ENCODE data around the gene GPC3. TPM values are rescaled to one million over a fixed set of nuclear protein-coding genes. Genes with fewer than 3 reads are reported as not detected.
"Not testable (repeated sequence)": the region's sequence is repeated elsewhere in the genome, so short reads cannot be mapped to it uniquely, and the experiment has no call there.

Gene GPC3
- total and polyA plus RNA-seq, 4 donors: 8.3 to 270 (median 52.4) TPM

DNA sequence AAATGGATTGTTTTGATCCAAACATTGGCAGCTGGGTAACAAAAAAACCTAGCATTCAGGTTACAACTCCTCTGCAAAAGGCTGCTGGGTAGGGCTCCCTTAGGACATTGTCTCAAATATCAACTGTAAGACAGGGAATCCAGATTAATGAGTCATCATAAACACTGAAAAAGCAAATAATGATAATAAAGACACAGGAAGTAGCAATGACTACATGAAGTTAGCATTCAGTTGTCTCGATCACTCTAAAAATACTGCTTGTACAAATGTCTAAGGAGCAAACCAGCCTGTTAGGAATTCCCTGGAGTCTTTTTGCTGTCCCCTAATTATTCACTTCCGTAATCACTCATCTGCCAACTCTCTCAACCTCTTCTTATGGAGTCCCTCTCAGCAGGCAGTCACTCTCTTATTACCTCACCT lies 259.2 kb downstream of the GPC3 start:
- H3K9ac ChIP-seq (ENCODE audit: insufficient read depth in 1 of 2, low read length in 2 of 2): no peak overlapping the region
- ATAC-seq (ENCODE audit: insufficient read depth, low FRiP score): peak; percentile 25
- WGBS, 2 donors: 53 to 66% methylated on average over 2 of the region's 2 CpGs

DNA sequence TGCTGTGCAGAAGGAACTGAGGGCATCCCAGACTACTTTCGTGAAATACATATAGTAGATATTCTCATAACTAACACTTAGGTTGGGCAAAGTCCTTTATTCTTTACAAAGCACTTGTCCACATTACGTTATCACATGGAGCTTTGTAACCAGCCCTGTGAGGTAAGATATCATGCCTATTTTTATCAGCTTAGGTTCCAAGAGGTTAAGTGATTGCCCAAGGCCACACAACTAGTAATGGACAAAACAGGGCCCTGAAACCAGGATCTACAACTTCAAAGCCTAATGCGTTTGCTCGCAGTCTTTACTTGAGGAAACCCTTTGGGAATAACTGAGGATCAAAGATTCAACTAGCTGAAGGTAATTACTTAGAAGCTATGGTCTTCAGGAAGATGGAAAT lies 261.5 kb downstream of the GPC3 start:
- whole genome bisulfite sequencing, 2 donors: 79 to 92% methylated on average over 4 of the region's 4 CpGs
- no peak overlapping the region for H3K4me3 ChIP-seq
- DNase-seq: no peak
- ATAC-seq (ENCODE audit: insufficient read depth, low FRiP score): no peak
- peaks cover 0 to 25% (median 7%) of the 10 kb centered on the region in 3 donors for H3K27me3 ChIP-seq (ENCODE audit: control insufficient read depth in 3 of 3, insufficient read depth in 3 of 3, low read length in 2 of 3)
- TF ChIP-seq, protein P1, sequence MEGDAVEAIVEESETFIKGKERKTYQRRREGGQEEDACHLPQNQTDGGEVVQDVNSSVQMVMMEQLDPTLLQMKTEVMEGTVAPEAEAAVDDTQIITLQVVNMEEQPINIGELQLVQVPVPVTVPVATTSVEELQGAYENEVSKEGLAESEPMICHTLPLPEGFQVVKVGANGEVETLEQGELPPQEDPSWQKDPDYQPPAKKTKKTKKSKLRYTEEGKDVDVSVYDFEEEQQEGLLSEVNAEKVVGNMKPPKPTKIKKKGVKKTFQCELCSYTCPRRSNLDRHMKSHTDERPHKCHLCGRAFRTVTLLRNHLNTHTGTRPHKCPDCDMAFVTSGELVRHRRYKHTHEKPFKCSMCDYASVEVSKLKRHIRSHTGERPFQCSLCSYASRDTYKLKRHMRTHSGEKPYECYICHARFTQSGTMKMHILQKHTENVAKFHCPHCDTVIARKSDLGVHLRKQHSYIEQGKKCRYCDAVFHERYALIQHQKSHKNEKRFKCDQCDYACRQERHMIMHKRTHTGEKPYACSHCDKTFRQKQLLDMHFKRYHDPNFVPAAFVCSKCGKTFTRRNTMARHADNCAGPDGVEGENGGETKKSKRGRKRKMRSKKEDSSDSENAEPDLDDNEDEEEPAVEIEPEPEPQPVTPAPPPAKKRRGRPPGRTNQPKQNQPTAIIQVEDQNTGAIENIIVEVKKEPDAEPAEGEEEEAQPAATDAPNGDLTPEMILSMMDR (IDR thresholded peaks at IDR 0.05; ENCODE audit: control extremely low read depth, extremely low read depth): no peak
- H3K36me3 ChIP-seq (ENCODE audit: control insufficient read depth in 4 of 4, insufficient read depth in 4 of 4, low read length in 4 of 4): no peaks in the 10 kb centered on the region
- no peaks in the 10 kb centered on the region for H3K4me1 ChIP-seq (ENCODE audit: control insufficient read depth in 5 of 5, insufficient read depth in 5 of 5, low read length in 5 of 5)
- H3K9ac ChIP-seq (ENCODE audit: insufficient read depth in 1 of 2, low read length in 2 of 2): no peak overlapping the region
- H3K9me3 ChIP-seq (ENCODE audit: control insufficient read depth in 4 of 4, insufficient read depth in 3 of 4, low read length in 3 of 4): no peaks in the 10 kb centered on the region
- H3K27ac ChIP-seq (ENCODE audit: low read depth in 1 of 2, low read length in 1 of 2): no peak overlapping the region

More for the DNA sequence above, 259.2 kb downstream of the GPC3 start:
- Histone ChIP-seq H3K27me3 (ENCODE audit: control insufficient read depth in 3 of 3, insufficient read depth in 3 of 3, low read length in 2 of 3) (peaks cover 3 to 30% (median 3%) of the 10 kb centered on the region in 3 donors), H3K36me3 (ENCODE audit: control insufficient read depth in 4 of 4, insufficient read depth in 4 of 4, low read length in 4 of 4) (no peaks in the 10 kb centered on the region), H3K4me1 (ENCODE audit: control insufficient read depth in 5 of 5, insufficient read depth in 5 of 5, low read length in 5 of 5) (no peaks in the 10 kb centered on the region), H3K9me3 (ENCODE audit: control insufficient read depth in 4 of 4, insufficient read depth in 3 of 4, low read length in 3 of 4) (no peaks in the 10 kb centered on the region), H3K4me3 (no peak overlapping the region), H3K27ac (ENCODE audit: low read depth in 1 of 2, low read length in 1 of 2) (no peak overlapping the region)
- TF ChIP-seq, protein P1 (IDR thresholded peaks at IDR 0.05; ENCODE audit: control extremely low read depth, extremely low read depth): no peak
- no peak for DNase-seq

DNA sequence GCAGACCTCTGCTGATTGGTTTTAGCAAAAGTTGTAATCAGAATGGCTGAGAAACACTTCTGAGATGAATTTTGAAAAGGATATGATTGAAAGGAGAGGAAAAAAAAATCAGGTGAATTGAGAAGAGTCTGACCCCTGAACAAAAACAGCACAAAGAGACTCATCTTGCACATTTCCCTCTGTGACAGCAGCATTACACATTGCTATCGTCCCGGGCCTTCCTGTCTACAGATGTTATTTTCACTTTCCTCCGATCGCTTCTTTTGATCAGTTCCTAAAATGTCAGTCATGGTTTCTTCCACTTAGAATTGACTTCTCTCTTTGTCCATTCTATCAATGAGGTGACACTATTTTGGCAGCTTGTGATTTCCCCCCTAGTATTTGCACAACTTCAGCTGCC lies 262.6 kb downstream of the GPC3 start:
- Histone ChIP-seq H3K36me3 (ENCODE audit: control insufficient read depth in 4 of 4, insufficient read depth in 4 of 4, low read length in 4 of 4) (no peaks in the 10 kb centered on the region), H3K27me3 (ENCODE audit: control insufficient read depth in 3 of 3, insufficient read depth in 3 of 3, low read length in 2 of 3) (peaks cover 0 to 25% (median 8%) of the 10 kb centered on the region in 3 donors), H3K4me1 (ENCODE audit: control insufficient read depth in 5 of 5, insufficient read depth in 5 of 5, low read length in 5 of 5) (no peaks in the 10 kb centered on the region), H3K9ac (ENCODE audit: insufficient read depth in 1 of 2, low read length in 2 of 2) (no peak overlapping the region), H3K27ac (ENCODE audit: low read depth in 1 of 2, low read length in 1 of 2) (no peak overlapping the region), H3K9me3 (ENCODE audit: control insufficient read depth in 4 of 4, insufficient read depth in 3 of 4, low read length in 3 of 4) (no peaks in the 10 kb centered on the region), H3K4me3 (no peak overlapping the region)
- no peak for ATAC-seq (ENCODE audit: insufficient read depth, low FRiP score)
- WGBS, 2 donors: 65 to 84% methylated on average over 4 of the region's 4 CpGs
- TF ChIP-seq, protein P1 (IDR thresholded peaks at IDR 0.05; ENCODE audit: control extremely low read depth, extremely low read depth): no peak
- DNase-seq: no peak

DNA sequence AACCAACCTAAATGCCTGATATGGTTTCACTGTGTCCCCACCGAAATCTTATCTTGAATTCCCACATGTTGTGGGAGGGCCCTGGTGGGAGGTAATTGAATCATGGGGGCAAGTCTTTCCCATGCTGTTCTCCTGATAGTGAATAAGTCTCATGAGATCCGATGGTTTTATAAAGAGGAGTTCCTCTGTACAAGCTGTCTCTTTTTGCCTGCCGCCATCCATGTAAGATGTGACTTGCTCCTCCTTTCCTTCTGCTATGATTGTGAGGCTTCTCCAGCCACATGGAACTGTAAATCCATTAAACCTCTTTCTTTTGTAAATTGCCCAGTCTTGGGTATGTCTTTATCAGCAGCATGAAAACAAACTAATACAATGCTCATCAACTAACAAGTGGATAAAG lies 265.1 kb downstream of the GPC3 start:
- peaks cover 0 to 22% (median 8%) of the 10 kb centered on the region in 3 donors for H3K27me3 ChIP-seq (ENCODE audit: control insufficient read depth in 3 of 3, insufficient read depth in 3 of 3, low read length in 2 of 3)

More for the DNA sequence above, 265.1 kb downstream of the GPC3 start:
- H3K4me3 ChIP-seq; DNase-seq; H3K4me1 ChIP-seq (ENCODE audit: control insufficient read depth in 5 of 5, insufficient read depth in 5 of 5, low read length in 5 of 5); H3K9ac ChIP-seq (ENCODE audit: insufficient read depth in 1 of 2, low read length in 2 of 2); H3K27ac ChIP-seq (ENCODE audit: low read depth in 1 of 2, low read length in 1 of 2); H3K9me3 ChIP-seq (ENCODE audit: control insufficient read depth in 4 of 4, insufficient read depth in 3 of 4, low read length in 3 of 4); ATAC-seq (ENCODE audit: insufficient read depth, low FRiP score); H3K36me3 ChIP-seq (ENCODE audit: control insufficient read depth in 4 of 4, insufficient read depth in 4 of 4, low read length in 4 of 4): not testable (repeated sequence)
- WGBS, 2 donors: 85 to 96% methylated on average over 3 of the region's 3 CpGs
